Activated CD8-positive, alpha-beta T cell treated with anti-CD3 and anti-CD28 coated beads for 36 hours (primary cell): ENCODE measurements around the gene BNC2. TPM values are rescaled to one million over a fixed set of nuclear protein-coding genes. Genes with fewer than 3 reads are reported as not detected.

Source experiments
- ATAC-seq: fragments of 200-7000 bp; cut with Tn5 transposase; one replicate; pipeline ENCODE4 v1.10.0; 2021; ENCODE audit warnings: mild to moderate bottlenecking, moderate library complexity
- CTCF ChIA-PET: fragments of 350-600 bp; sonication (Branson Sonifier 250); formaldehyde crosslinking; loops from one replicate; lab custom pipeline; 2021; ENCODE audit warnings: antibody characterized with exemption; lab: Charles Lee
- POLR2A ChIA-PET: fragments of 350-600 bp; sonication (Branson Sonifier 250); formaldehyde crosslinking; loops from one replicate; lab custom pipeline; 2021; ENCODE audit warnings: antibody characterized with exemption; lab: Charles Lee
- DNase-seq: peaks from one replicate; pipeline ENCODE4 v3.0.0-alpha.2; 2020
- H3K27ac Mint-ChIP-seq: one replicate; pipeline ENCODE4 v1.8.0; 2021; ENCODE audit warnings: mild to moderate bottlenecking, mixed read lengths
- H3K27me3 Mint-ChIP-seq: one replicate; pipeline ENCODE4 v1.8.0; 2021; ENCODE audit warnings: mixed read lengths
- H3K36me3 Mint-ChIP-seq: one replicate; pipeline ENCODE4 v1.8.0; 2021; ENCODE audit warnings: low read depth, mixed read lengths
- H3K4me1 Mint-ChIP-seq: one replicate; pipeline ENCODE4 v1.8.0; 2021; ENCODE audit warnings: low read depth, mixed read lengths
- H3K4me3 Mint-ChIP-seq: one replicate; pipeline ENCODE4 v1.8.0; 2021; ENCODE audit warnings: mild to moderate bottlenecking, moderate library complexity, mixed read lengths
- H3K9me3 Mint-ChIP-seq: one replicate; pipeline ENCODE4 v1.8.0; 2021; ENCODE audit warnings: mixed read lengths
- intact Hi-C: fragments of 100-400 bp; cut with micrococcal nuclease; formaldehyde crosslinking; loops from one replicate; pipeline ENCODE4 v1.10.0; 2022
- total RNA-seq, 2 experiments: library from RNA; stranded (reverse); gene quantifications; one replicate each; pipeline ENCODE4 v1.2.3, GENCODE V29; 2021
- TF ChIP-seq, protein P1 (sequence below): fragments of 200-600 bp; IDR thresholded peaks from one replicate; pipeline ENCODE4 v1.8.0; 2022; ENCODE audit warnings: antibody characterized with exemption, mild to moderate bottlenecking

The BNC2 gene
- total RNA-seq, 2 experiments from 2014 or later: not detected

DNA sequence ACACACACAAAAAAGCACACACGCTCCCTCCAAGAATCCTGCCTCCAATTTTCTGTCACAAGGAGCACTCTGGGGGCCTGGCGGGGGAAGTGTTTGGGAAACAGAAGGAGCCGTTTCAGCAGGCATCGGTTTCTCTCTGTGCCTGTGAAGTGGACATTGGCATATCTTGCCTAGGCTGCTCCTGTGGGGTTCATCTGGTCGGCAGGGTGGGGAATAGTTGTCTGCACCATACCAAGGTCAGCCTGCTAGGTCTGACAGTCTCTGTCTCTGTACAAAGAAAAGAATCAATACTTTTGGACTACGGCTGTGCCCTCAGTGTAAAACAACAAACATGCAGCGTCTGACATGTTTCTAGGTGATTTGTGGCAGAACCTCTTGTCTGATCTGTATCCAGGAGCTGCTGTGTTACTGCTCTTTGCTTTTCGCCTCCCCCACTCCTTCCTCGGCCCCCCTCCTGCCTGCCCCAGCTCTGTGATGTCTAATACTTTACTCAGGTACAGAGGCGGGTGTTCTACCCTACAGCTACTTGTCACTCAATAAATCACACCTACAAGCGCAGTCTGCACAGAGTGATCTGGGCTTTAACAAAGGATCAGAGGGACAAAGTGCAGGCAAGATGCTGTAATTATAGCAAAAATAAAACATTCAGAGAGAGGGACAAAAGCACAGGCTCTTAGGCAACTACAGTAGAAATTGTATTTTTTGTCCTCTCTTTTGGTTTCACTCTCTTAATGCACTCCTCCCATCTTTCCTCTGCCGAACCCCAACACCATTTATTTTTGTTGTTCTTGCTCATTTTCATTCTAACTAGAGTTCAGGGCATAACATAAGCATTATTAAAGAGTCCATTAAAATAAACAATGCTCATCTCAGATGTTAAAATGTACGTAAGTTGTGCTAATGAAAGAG is 216.7 kb downstream of the BNC2 start:
- POLR2A ChIA-PET: no interaction called here

DNA sequence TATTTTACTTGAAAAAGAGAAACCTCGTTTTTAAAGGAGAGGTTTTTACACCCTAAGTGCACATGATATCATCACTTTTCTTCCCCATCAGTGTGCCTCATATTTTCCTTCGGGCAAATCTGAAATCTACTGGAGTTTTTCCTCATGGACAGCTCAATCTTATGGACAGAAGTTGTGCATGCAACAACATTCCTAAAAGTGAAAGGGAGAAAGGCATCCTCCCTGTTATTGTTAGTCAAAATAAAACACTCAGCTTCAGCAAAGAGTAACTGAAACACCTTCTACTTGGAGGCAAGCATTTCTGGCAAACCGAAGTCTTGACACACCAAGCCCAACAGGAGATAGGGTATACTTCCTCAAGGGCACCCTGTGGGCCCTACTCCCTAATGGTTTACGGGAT is 217.9 kb downstream of the BNC2 start:
- Mint-ChIP-seq H3K27me3 (no peaks in the 10 kb centered on the region), H3K27ac (no peak overlapping the region), H3K4me3 (no peak overlapping the region), H3K9me3 (no peaks in the 10 kb centered on the region), H3K4me1 (no peaks in the 10 kb centered on the region), H3K36me3 (no peaks in the 10 kb centered on the region)
- DNase-seq: no peak
- POLR2A ChIA-PET: no interaction called here
- no peak for ATAC-seq
- CTCF ChIA-PET: no interaction called here
- intact Hi-C loops: no loop called here
- TF ChIP-seq, protein P1, sequence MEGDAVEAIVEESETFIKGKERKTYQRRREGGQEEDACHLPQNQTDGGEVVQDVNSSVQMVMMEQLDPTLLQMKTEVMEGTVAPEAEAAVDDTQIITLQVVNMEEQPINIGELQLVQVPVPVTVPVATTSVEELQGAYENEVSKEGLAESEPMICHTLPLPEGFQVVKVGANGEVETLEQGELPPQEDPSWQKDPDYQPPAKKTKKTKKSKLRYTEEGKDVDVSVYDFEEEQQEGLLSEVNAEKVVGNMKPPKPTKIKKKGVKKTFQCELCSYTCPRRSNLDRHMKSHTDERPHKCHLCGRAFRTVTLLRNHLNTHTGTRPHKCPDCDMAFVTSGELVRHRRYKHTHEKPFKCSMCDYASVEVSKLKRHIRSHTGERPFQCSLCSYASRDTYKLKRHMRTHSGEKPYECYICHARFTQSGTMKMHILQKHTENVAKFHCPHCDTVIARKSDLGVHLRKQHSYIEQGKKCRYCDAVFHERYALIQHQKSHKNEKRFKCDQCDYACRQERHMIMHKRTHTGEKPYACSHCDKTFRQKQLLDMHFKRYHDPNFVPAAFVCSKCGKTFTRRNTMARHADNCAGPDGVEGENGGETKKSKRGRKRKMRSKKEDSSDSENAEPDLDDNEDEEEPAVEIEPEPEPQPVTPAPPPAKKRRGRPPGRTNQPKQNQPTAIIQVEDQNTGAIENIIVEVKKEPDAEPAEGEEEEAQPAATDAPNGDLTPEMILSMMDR: no peak

More for the DNA sequence above, 216.7 kb downstream of the BNC2 start:
- no peaks in the 10 kb centered on the region for H3K36me3 Mint-ChIP-seq
- H3K4me1 Mint-ChIP-seq: no peaks in the 10 kb centered on the region
- DNase-seq (no peak), ATAC-seq (no peak)
- intact Hi-C loops: no loop called here
- TF ChIP-seq, protein P1: no peak
- no peaks in the 10 kb centered on the region for H3K9me3 Mint-ChIP-seq
- H3K27me3 Mint-ChIP-seq: no peaks in the 10 kb centered on the region
- no peak overlapping the region for H3K27ac Mint-ChIP-seq
- CTCF ChIA-PET: no interaction called here
- no peak overlapping the region for H3K4me3 Mint-ChIP-seq

DNA sequence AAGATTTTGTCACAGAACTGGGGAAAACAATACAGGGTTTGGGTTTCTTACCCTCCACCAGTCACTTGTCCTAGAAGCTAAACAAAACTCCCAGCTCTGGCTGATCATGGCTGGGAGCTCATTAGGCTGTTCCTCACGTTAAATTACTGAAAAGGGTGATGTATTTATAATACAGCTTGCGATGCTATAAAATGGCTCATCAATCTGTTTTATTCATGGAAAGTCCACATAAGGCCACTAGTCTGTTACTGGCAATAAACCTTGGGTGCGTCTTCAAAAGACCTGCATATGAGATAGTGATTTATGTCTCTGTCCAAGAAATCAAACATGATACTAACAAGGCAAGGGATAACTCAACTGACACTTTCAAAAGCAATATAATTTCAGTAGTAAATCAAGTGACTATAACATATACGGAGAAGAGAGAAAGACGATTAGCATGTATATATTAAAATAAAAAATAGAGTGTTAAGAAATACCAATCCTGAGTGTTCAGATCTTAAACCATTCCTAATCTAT is 219.0 kb downstream of the BNC2 start:
- H3K4me3 Mint-ChIP-seq: no peak overlapping the region
- no peaks in the 10 kb centered on the region for H3K27me3 Mint-ChIP-seq
- intact Hi-C loops: no loop called here
- ChIA-PET CTCF (no interaction called here), POLR2A (no interaction called here)
- no peaks in the 10 kb centered on the region for H3K4me1 Mint-ChIP-seq
- DNase-seq (no peak), ATAC-seq (no peak)
- H3K9me3 Mint-ChIP-seq: no peaks in the 10 kb centered on the region
- no peak overlapping the region for H3K27ac Mint-ChIP-seq
- TF ChIP-seq, protein P1: no peak
- H3K36me3 Mint-ChIP-seq: no peaks in the 10 kb centered on the region

DNA sequence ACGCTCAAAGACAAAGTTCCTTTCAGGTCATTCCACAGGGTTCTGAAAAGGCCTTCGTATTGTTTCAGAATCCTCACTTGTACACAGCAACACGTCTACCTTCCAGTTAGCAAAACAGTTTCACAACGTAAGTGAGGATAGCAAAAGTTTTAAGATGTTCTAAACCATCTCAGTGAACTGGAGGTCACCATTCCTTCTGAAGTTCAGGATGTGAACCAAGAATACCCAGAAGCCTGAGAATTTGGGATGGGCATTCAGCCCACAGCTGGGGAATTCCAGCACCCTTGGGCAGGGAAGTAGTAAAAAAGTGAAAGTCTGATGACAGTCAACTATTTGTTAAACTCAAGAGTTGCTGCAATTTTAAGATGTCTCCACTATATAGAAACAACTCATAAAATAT is 224.5 kb downstream of the BNC2 start:
- H3K27ac Mint-ChIP-seq: no peak overlapping the region
- ATAC-seq (no peak), DNase-seq (no peak)
- intact Hi-C loops: no loop called here
- H3K36me3 Mint-ChIP-seq: no peaks in the 10 kb centered on the region
- H3K9me3 Mint-ChIP-seq: no peaks in the 10 kb centered on the region
- no peak overlapping the region for H3K4me3 Mint-ChIP-seq
- no peaks in the 10 kb centered on the region for H3K4me1 Mint-ChIP-seq
- ChIA-PET CTCF (no interaction called here), POLR2A (no interaction called here)
- TF ChIP-seq, protein P1: no peak
- H3K27me3 Mint-ChIP-seq: no peaks in the 10 kb centered on the region

DNA sequence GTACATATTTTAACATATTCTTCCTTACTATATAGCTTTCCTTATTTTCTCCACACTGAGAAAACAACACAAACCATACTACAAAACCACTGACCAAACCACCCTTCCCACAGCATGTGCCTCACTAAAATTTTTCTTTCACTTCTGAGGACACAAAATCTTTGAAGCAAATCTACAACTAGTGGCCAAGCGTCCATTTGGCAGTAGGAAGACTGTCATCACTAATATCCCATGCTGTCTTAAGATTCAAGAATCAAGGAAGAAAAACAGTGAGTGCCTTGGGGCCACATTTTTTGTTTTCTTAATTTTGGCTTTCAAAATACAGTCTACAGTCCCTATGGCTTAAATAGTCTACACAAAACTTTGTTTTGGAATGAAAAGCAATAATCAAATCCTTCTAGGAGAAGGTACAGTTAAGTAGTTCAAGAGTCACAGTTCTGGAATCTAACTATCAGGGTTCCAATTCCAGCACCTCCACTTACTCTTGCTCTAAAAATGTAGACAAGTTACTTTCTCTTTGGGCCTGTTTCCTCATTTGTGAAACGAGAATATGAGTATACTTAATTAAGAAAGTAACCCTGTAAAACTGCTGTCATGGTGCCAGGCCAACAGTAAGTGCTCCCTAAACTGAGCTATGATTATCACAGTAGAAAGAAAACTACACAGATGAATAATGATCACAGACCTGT is 227.9 kb downstream of the BNC2 start:
- ATAC-seq: no peak
- TF ChIP-seq, protein P1: no peak
- no peaks in the 10 kb centered on the region for H3K4me1 Mint-ChIP-seq
- intact Hi-C loops: no loop called here
- no peaks in the 10 kb centered on the region for H3K9me3 Mint-ChIP-seq
- H3K27ac Mint-ChIP-seq: no peak overlapping the region
- ChIA-PET CTCF (no interaction called here), POLR2A (no interaction called here)
- no peak overlapping the region for H3K4me3 Mint-ChIP-seq
- no peaks in the 10 kb centered on the region for H3K36me3 Mint-ChIP-seq
- no peak for DNase-seq
- H3K27me3 Mint-ChIP-seq: no peaks in the 10 kb centered on the region
